UCSD-AML1 (cell line): ENCODE measurements around the gene AP1M2.
A peak's percentile ranks its signal among the peaks of the same experiment; 100 is the strongest.
"Not testable (repeated sequence)": the region's sequence is repeated elsewhere in the genome, so short reads cannot be mapped to it uniquely, and the experiment has no call there.

Experiments used
- DNase-seq: peaks from one replicate; lab custom pipeline; 2025; ENCODE audit not compliant: unreplicated experiment; lab: John Stamatoyannopoulos, UW

The AP1M2 gene

DNA sequence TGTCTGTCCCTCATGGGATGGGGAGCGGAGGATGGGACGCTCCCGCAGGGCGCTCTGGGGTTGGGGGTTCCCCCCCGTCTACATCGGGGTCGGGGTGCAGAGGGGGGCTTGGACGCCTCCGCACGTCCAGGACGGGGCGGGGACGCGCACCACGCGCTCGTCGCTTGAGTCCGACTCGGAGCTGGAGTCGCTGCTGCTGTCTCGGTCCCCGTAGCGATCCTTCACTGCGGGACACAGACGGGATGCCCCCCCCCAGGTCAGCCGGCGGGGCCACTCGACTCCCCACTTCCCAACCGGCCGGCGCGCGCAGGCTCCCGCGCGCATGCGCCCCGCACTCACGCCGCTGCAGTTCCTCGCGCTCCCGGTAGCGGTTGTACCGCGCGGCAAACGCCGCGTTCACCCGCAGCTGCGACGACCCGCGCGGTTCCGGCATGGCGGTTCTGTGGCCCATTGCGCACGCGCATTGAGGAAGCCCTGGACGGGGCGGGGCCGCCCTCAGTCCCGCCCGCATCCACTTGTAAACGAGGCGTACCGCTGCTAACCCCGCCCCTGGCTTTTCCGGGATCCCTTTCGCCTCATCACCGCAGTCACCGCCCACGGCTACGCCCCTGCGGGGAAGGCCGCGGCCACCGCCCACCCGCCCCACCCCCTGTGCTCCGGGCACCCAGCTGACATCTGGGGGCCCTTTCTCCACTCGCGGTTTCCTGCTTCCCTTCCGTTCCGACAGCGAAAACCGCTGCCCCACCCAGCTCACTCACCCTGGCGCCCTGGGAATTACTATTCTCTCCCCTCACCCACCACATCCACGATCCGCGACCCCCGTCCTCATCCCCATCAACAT lies 21.3 kb downstream of the AP1M2 start, which contains the start of gene KRI1:
Gene KRI1, minus strand, starts transcription at position 444 of the 841 bp plus-strand sequence. Its CDS starts 11 bp downstream, at position 433.
- DNase-seq: peak; percentile 100

DNA sequence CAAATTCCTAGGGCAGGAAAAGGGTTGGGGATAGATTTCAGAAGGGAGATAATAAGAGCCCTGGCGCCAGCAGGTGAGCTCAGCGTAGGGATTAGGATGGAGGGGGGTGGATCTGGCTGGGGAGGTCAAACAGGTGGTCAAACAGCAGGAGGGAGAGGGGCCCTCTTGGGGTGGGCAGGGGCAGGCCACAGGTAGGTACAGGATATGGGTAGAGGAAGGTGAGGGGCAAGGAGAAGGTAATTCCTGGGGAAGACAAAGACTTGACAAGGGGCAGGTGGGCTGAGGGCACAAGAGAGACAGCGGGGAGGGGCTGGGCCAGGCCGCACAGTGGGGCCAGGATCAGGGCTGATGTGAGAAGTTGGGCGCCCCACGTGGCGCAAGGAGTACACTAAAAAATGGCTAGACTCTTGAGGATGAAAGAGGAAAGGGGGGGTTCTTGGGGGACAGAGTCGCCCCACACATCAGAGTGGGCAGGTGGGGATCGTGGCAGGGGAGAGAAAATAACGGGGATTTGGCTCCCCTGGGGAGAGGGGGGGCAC lies 22.0 kb downstream of the AP1M2 start:
- peak; percentile 62 for DNase-seq

DNA sequence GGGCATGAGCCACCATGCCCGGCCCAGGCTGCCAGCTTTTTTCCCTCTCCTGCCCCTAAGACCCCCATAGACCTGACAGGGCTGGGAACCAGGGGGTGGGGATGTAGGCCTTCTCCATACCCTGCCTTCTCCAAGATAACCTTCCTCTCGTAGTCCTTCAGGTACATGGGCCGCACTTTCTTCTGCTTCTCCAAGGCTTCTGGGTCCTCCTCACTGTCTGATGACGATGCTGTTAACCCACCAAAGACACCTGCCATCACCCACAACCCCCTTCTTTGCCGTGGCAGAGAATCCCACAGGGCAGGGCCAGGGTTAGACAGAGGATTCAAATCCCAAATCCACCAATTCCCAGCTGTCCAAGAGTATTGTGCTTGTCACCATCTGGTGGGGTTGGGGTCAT lies 24.5 kb downstream of the AP1M2 start:
- no peak for DNase-seq

DNA sequence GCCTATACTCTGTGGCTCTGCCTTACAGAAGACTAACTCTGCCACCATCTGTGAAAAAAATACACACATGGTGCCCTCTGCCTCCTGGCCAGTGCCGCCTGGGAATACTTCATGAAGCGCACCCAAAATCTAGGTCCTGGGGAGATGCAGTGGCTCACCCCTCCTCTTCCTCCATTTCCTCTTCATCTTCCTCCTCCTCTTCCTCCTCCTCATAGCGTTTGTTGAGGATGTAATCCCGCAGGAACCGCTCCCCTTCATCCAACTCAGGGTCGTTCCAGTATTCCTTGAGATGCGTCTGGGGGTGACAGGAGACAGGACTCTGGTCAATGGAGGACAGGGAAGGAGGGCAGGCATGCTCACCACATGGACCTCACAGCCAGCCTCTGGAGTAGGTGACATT lies 27.0 kb downstream of the AP1M2 start:
- no peak for DNase-seq

DNA sequence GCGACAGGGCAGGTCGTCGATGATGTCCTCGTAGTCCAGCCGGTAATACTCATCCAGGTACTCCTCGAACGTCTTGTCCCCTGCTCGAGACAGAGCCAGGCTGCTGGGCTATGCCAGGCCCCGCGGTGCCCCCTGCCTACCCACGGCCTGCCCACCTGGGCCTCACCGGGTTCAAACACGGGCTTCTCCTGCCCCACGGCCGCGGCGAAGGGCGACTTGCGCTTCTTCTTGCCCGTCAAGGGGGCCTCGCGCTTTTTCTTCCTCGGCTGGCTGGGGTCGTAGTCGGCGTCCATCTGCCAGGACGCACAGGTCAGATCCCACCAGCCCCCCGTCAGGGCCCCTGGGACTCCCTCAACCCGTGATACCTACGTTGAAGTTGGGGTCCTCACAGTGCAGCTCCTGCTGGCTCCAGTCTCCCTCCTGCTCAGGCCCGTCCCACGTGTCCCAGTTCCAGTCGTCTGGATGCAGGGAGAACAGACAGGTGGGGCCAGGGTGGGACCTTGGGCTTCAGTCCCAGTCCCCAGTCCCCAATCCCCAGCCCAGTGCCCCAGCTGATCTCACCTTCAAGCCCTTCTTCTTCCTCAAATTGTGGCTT lies 29.4 kb downstream of the AP1M2 start:
- no peak for DNase-seq

DNA sequence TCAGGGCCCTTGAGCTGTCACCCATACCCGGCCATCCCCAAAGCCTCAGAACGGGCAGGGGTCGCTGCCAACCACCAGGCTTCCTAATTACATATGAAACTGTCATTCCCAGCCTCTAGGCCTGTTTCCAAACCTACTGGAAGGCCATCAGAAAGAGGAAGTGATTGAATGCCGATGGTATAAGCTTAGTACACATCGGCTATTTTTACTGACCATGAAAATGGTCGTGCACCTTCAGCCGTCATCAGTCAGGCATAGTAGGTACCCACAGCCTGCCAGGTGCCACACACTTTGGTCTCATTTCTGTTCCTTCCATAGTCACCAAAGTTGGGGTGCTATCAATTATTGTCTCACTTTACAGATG lies 31.5 kb downstream of the AP1M2 start:
- DNase-seq: no peak

DNA sequence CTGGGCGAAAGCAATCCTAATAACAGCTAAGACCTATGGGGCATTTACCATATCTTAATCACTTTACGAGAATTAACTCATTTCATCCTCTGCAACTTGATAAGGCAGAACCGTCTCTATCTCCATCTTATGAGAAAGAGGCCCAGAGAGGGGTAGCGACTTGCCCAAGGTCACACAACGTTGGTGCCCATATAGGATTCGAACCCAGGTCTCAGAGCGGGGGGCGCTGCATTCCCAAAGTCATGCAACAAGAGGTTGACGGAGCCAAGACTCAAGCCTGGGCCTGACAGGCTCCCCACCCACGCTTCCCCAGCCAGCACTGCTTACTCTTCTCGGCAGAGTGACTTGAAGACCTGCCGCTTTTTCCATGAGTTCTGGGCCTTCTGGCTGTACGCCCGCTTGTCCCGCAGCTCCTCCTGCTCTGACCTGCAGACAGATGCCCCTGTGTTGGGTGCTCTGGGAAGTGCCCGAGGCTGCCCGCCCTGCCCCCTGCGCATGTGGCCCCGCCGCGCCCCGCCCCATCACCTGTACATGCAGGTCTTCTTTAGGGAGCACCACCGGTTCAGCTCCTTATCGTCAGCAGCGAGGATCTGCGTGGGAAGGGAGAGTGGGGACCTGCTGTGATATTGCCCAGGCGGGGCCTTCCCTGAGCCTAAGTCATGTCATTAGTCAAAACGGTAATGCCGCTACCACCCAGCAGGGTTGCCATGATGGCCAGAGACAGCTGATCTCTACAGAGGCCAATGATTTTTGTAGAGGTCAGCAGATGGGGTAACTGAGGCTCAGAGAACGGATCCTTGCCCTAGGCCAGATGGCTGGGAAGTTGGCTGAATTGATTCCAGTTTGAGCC lies 32.1 kb downstream of the AP1M2 start:
- DNase-seq: no peak

DNA sequence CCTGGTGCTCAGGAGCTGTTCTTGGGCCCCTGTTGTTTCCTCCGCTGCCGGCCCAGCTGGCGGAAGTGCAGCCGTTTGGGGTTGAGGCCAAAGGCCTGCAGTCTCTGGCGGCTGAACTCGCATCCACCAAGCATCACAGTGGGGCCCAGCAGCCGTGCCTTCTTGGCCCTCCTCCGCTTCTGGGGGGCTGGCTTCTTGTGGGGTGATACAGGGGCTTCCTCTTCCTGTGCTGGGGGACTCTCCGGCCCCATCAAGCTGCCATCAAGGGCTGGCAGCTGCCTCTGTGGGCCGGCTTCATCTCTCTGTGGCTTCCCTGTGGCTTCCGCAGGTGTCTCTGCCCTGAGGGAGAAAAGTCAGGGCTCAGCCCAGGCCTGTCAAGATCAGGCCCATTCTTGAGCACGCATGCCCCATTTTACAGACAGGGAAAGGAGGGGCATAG lies 33.1 kb downstream of the AP1M2 start:
- peak; percentile 24 for DNase-seq

DNA sequence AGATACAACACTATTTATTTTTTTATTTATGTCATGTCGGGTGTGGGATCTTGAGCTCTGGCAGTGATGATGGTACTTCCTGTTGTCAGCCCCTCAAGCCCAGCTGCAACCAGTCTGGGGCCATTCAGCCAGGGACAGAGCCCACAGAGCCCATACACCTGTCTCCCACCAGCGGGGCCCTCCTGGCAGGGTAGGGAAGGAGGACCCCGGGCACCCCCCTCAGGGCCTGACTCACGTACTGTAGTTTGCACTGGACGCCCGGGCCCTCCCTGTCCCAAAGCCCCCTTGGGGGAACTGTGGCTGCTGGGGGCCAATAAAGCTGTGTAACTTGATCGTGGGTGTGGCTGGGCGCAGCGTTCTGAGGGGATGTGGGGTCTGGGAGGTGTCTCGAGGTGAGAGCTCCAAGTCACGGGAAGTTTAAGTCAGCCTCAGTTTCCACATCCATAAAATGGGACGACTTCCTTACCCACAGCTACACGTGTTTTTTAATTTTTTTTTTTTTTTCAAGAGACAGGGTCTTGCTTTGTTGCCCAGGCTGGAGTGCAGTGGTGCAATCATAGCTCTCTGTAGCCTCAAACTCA lies 33.9 kb downstream of the AP1M2 start:
- DNase-seq: no peak

DNA sequence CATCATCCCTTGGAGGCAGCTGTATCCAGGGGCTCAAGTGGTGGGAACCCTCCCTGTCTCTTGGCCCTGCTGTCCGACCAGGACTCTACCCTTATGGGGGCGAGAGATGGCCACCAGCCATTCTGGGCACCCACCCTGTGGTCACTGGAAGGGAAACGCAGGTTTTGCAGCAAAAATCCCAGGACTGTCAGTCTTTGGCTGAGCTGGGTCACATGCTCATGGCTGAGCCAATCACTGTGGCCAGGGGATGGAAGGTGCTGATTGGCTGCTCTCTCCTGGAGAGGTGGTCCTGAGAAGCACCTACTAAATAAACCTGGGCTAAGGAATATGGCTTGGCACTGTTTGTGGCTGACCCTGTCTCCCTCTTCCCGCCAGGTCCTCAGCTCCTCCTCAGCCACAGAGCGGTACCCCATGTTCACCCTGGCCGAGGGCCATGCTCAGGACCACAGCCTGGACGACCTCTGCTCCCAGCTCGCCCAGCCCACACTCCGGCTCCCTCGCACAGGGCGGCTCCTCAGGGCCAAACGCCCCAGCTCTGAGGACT lies 34.5 kb downstream of the AP1M2 start:
- no peak for DNase-seq

DNA sequence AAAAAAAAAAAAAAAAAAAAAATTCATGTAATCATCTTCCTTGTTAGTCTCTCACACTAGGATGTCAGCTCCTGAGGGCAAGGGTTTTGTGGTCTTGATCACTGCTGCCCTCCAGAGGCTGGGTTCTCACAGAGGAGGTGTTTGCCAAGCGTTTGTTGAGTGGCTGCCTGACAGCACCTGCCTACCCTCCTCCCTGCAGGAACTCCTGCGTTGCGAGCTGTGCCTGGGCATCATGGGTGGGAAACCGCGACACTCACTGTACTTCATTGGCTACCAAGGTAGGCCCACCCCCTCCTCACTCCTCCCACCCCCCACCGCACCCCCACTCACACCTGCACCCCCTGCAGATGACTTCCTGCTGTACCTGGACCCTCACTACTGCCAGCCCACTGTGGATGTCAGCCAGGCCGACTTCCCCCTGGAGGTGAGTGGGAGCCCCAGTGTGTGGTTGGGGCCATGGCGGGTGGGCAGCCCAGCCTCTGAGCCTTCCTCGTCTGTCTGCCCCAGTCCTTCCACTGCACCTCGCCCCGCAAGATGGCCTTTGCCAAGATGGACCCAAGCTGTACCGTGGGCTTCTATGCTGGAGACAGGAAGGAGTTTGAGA lies 35.3 kb downstream of the AP1M2 start:
- DNase-seq: peak; percentile 44

DNA sequence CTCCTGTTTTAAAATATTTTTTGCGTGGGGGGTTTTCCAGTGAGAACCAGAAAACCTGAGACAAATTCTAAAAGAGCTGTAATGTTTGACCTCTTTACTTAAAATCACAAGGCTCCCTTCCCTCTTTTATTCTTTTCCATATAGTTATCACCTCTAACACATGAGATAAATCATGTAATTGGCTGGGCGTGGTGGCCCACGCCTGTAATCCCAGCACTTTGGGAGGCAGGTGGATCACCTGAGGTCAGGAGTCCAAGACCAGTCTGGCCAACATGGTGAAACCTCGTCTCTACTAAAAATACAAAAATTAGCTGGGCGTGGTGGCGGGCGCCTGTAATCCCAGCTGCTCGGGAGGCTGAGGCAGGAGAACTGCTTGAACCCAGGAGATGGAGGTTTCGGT lies 36.1 kb downstream of the AP1M2 start:
- not testable (repeated sequence) for DNase-seq

DNA sequence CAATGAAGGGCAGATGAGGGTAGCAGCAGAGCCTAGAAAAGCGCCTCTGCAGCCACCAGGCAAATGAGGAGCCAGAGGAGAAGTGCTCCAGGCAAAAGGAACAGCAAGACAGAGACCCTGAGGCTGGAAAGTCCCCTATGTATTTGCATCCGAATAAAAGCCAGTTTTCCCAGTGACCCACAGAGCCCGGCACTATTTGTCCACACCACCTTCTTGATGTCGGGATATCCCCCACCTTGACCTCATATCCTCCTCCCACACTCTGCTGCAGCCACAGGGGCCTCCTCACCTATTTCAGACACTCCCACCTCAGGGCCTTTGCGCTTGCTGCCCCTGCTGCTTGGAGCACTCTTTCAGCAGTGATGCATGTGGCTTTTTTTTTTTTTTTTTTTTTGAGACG lies 36.8 kb downstream of the AP1M2 start:
- DNase-seq: no peak

DNA sequence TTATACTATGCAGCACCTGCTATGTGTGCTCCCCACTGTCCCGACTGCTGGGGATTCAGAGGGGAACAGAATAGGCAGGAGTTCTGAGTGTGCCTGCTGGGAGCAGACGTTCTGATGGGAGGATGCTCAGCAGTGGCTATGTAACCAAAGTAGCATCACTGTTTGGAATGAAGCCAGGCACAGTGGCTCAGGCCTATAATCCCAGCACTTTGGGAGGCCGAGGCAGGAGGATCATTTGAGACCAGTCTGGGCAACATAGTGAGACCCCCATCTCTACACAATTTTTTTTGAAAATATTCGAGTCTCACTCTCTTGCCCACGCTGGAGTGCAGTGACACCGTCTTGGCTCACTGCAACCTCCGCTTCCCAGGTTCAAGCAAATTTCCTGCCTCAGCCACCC lies 37.4 kb downstream of the AP1M2 start:
- DNase-seq: no peak

DNA sequence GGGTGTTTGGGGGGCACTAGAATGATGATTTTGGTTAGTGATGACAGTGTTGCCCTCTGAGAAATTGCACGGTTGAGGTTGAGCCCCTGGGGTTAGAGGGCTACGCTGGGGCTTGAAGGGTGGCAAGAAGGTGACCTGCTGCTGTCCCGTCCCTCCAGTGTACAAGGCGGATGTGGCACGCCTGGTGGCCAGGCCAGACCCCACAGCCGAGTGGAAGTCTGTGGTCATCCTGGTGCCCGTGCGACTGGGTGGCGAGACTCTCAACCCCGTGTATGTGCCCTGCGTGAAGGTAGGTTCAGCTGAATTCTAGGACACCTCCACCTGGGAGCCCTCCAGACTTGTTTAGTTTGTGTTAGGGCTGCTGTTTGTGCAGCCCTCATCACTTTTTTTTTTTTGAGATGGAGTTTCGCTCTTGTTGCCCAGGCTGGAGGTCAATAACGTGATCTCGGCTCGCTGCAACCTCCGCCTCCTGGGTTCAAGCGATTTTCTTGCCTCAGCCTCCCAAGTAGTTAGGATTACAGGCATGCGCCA lies 38.3 kb downstream of the AP1M2 start:
- no peak for DNase-seq

DNA sequence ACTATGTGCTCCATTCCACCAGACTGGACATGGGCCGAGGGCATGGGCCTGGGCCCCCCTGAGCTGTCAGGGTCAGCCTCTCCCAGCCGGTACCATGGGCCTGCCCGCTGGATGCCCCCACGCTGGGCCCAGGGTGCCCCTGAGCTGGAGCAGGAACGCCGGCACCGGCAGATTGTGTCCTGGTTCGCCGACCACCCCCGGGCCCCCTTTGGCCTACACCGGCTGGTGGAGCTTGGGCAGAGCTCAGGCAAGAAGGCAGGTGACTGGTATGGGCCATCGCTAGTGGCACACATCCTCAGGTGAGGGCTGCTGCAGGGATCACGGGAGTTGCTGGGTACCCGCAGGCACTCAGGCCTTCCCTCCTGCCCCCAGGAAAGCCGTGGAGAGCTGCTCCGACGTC lies 40.3 kb downstream of the AP1M2 start:
- no peak for DNase-seq

DNA sequence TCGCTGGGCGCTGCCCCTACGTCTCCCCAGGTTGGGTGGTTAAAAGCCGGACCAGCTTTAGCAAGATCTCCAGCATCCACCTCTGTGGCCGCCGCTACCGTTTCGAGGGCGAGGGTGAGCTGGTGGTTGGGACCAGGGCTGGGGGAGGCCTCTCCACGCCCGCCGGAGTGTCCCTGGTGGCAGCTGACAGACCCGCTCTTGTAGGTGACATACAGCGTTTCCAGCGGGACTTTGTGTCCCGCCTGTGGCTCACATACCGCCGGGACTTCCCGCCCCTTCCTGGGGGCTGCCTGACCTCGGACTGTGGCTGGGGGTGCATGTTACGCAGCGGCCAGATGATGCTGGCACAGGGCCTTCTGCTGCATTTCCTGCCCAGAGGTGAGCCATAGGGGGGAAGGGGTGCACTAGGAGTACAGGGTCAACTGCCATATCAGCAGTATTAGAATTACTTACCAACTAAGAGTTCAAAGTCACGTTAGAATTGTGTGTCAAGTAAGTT lies 42.3 kb downstream of the AP1M2 start:
- no peak for DNase-seq

DNA sequence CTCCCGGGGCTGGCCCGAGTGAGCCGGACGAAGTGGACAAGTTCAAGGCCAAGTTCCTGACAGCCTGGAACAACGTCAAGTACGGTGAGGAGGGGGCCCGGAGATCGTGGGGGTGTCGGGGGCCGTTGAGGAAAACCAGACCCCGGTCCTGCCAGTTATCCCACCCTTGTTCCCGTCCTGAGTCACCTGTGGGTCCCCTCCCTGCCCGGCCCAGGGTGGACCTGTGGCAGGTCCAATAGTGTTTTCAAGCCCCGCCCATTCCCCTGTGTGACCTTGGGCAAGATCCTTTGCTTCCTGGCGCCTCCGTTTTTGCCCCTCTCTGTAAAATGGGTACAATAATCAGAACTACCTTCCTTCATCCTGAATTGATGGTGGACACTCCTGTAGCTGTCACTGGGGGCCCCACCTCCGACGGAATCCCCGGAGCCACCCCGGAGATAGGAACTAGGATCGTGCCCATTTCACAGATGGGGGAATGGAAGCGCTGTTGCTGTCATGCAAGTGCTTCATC lies 42.8 kb downstream of the AP1M2 start:
- DNase-seq: peak; percentile 38

DNA sequence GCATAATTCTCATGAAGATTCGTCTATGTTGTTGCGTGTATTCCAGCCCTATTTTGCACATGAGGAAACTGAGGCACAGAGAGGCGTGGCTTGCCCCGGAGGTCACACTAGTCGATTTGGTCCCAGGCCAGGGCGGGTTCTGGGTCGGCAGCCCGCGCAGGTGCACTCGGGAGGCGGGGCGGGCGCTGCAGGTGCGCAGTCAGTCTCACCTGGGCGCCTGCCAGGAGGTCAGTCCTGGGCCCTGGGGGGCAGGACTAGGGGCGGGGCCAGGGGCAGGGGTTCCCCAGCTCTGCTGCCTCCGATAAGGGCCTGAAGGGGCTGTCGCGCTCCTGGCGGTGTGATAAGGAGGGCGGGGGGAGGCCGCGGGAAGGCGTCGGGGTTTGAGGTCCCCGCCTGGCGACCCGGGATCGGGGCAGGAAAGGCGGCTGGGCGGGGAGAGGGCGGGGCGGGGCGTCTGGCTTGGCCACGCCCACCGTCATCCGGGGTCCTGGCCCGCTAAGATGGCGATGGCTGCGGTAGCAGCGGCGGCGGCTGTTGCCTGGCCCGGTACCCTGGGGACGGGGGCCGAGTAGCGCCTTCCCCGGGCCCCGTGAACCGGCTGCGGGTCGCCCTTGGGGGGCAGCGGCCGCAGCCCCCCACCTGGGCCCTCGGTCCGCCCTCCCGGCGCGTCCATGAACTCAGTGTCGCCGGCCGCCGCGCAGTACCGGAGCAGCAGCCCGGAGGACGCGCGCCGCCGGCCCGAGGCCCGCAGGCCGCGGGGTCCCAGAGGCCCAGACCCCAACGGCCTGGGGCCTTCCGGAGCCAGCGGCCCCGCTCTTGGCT lies 43.5 kb downstream of the AP1M2 start, which contains the start of gene ATG4D:
Gene ATG4D, plus strand, starts transcription at position 485 of the 822 bp plus-strand sequence. Its CDS starts 187 bp downstream, at position 672.
- DNase-seq: peak; percentile 85
